ENCODE data around the gene CREB5.

The CREB5 gene

DNA sequence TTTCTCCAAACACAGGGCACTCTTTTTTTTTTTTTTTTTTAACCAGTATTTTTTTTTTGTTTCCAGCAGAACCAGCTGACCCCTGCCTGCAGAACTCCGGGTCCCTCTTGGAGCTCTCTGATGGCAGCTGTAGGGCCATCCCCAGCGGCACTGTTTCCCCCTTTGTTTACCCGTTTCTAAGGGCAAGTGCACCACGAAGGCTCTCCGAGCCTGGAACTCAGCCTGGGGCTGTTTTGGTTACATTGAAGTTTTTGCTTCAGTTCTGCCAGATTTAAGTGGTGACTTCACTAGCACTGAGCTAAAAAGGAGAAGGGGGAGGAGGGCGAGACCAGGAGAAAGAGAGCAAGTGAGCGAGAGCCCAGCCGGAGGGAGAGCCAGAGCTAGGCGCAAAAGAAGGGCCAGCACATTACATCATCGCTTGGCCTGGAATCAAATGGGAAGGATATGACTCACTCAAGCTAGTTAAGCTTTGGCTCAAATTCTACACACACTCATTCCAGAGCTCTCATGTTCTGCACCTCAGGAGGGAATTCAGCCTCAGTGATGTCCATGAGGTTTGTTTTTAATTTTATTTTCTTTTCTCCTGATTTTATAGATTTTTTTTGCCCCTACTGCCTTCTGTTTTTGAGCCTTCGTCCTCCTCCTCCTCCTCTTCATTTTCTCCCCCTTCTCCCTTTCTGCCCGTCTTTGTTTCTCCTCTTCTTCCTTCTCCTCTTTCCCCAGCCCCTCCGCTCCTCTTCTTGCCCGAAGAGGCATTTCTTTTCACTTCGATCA is 273.5 kb downstream of the CREB5 start:
- no peak for DNase-seq (ENCODE audit: low spot score)

DNA sequence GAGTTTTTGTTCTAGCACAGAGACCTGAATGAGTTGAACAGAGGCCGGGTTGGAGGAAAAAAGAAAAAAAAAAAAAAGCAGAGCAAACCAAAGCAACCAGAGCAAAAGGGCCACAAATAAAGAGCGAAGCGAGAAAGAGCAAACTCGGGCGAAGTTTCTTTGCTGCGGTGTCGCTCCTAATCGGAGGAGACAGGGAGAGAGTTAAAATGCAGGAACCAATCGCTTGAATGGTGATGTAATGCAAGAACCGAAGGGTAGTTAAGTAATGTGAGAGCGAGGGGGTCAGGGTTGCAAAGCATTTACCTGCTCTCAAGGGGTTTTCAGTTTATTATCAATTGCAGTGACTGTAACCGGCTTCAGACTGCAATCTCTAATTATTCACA is 274.1 kb downstream of the CREB5 start:
- DNase-seq (ENCODE audit: low spot score): no peak

DNA sequence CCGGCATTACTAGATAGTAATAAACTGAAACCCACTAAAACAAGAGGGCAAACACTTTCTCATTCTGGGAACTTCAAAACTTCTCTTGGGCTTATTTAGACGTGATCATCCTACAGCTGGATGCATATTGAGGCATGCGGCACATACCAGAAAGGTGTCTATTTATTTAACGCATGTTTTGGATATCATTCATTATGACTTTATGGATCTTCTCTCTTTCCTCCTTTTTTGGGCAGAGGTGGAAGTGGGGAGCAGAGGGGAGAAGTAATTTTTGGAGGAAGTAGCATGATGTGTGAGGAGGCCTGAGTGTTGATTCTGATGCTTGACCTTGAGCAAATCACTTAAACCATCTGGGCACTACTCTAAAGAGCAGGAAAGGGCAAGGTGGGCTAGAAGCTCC is 275.2 kb downstream of the CREB5 start:
- DNase-seq (ENCODE audit: low spot score): no peak

DNA sequence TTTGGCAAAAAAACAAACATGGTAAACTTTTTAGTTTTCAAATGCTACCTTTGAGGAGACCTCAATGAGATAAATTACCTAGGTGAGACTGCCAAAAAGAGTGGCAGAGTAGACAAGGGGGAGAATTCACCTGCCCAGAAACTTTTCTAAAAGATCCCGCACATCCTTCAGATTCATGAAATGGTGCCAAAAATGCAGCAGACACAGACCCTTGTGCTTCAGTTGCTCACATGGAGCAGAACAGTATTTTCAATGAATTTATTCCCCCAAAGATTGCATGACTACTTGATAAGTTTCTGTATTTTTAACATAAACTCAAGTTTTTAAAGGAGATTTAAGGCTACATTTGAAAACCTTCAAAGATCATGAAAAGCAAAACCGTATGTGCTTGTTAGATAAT is 275.9 kb downstream of the CREB5 start:
- no peak for DNase-seq (ENCODE audit: low spot score)

DNA sequence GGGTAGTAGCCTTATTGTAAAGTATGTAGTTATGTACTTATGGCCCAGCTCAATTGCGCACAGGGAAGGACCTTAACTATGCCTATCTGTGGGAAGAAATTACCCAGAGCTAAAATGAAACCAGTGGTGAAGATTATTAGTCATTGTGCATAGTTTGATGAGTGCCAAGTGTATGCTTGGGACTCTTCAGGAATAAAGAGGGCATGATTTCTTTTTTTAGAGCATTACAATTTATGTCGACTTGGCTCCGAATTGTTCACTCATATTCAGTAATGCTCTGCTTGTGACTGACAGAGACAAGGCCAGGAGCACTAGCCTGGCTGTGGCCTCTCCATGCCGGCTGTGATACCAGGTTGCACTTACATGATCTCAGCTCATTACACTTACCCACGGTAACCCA is 276.3 kb downstream of the CREB5 start:
- DNase-seq (ENCODE audit: low spot score): no peak

DNA sequence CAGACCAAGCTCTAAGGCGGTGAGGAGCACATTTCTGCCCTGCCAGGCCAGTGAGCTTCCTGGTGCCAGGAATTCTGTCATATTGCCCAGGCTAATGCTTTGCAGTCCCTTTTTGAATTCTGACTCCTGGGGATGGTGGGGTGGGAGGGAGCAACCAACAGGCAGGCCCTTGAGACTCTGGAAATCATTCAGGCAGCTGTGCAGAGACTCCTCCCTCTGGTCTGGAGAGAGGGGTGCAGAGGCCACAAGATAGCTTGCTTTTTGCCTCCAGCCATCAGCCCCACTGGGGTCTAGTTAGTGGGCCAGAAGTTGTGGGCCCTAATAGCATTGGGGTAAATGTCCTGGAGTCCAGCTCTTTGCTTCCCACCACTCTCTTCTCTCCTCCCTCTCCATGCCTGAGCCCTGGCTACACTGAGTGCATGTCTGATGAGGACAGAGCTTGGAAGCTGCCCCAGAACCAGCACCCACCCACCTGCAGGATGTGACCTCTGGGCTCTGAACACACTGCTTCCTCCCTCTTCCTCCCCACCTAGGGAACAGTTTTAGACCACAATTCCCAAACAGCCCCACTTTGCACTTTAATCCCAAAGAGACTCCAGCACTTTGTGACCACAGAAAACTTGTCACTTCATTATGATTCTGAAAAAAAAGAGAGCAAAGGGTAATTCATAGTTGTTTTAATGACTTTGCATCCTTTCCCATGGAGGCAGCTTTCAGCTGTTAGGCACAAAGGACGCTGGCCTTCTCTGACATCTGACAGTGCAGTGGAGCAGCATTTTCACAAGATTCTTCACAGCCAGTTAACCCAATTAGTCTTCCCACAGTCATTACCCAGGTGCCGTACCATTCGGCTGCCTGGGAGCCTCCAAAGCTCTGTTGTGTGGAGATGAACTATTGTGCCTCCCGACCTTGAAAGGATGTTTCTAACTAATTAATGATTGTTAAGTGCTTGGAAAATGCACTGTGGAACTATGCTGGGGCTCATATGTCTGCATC is 283.3 kb downstream of the CREB5 start:
- DNase-seq (ENCODE audit: low spot score): no peak

DNA sequence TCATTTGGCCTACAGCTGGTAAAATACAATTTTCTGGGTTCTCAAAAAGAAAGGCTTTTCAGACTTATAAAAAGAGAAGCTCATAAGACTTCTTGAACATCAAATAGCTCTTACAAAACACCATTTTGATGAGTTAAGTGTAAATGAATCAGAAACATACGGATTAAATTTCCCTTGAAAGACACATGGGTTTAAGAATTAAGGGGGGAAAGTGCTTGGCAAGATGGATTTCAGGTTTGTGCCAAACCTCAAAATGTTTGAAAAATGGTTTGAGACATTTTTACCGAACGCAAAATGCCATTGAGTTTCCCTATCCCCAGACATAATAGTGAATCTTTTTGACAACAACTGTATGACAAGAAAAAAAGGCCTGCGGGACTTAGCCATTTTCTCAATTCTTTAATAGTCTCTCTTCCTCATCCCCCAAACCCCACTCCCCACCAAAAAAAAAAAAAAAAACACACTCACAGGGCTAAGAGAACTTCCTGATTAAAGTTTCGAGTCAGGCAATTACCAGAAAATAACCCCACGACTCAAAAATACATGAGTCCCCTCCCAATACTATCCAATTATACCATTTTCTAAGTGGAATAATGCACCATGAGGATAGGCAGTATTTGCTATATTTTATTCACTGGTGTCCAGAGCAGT is 285.7 kb downstream of the CREB5 start:
- no peak for DNase-seq (ENCODE audit: low spot score)

DNA sequence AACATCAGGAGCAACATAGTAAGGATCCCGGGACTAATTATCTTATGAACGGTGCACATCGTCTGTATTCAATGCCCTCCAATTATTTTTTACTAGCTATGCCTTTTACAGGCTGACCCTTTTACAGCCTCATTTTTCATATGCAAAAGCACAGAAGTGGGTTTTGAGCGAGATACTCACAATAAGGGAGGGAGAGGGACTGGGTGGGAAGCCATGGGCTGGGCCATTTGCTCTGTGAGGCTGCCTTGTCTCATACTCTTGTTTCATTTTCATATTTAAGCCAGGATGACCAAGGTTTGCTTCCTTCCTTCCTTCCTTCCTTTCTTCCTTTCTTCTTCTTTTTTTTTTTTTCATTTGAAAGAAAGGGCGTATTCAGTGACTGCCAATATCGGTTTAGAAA is 286.5 kb downstream of the CREB5 start:
- DNase-seq (ENCODE audit: low spot score): no peak

DNA sequence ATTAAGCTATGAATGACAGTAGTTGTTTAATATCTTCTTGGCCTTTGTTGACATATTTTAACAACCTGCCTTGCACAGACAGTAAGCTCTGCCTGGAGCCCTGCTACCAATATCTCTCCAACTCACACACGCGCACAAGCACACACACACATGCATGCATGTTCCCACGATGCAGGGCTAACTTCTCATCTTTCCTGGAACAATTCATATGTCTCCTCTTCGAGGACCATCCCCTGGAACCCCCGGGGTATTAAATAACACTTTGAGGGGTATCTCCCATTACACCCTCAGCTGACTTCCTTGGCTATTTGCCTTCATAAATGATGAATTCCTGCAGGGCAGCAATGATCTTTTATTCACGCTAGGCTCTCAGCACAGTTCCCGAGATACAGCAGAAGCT is 287.8 kb downstream of the CREB5 start:
- no peak for DNase-seq (ENCODE audit: low spot score)

DNA sequence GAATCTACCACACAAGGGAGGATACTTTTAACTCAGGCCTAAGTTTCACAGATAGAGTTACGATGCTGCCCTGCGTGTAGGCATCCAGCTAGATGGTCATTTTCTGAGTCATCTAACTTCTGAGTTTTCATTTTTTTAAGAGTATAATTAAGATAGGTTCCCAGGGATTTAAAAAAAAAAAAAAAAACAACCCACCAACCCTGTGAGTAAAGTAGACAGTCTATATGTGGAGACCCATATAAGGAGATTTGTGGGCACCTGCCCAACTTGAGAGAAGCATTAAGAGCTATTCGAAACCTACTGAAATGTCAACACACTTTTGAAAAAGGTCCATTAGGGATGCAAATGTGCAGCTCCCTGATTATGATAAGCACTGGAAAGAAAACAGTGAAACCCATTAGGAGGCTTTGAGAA is 288.5 kb downstream of the CREB5 start:
- no peak for DNase-seq (ENCODE audit: low spot score)

DNA sequence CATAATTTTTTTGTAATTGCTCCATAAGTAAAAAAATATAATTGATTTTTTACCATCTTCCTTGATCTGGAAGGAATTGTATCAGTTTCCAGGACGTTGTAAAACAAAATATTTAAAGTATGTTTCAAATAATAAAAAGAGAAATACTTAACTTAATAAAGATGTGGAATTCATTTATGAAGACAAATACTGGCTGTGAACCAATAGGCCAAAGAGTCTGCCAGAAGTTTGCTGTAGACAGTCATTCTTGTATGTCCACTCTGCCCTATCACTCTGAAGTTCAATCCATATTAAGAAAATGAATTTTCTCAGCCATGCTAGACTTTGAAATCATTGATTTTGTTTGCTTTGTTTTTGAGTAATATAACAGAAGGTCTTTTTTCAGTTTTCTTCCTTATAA is 289.4 kb downstream of the CREB5 start:
- DNase-seq (ENCODE audit: low spot score): no peak

DNA sequence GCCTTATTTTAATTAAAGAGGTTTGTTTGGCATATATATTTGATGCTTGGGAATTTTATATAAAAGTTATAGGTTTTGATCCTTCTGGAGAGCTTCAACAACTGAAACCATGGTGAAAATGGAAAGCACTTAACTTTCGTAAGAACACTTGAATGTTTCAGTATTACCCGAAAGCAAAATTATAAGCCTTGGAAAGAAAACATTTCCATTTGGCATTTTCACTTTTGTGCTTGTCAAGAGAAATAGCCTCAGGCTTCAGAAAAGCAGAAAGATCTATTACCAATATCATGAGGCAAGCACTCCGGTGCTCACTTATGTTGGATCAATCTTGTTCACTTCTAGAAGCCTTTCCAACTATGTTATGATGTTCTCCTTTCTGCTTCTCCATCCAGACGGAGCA is 289.9 kb downstream of the CREB5 start:
- DNase-seq (ENCODE audit: low spot score): no peak

DNA sequence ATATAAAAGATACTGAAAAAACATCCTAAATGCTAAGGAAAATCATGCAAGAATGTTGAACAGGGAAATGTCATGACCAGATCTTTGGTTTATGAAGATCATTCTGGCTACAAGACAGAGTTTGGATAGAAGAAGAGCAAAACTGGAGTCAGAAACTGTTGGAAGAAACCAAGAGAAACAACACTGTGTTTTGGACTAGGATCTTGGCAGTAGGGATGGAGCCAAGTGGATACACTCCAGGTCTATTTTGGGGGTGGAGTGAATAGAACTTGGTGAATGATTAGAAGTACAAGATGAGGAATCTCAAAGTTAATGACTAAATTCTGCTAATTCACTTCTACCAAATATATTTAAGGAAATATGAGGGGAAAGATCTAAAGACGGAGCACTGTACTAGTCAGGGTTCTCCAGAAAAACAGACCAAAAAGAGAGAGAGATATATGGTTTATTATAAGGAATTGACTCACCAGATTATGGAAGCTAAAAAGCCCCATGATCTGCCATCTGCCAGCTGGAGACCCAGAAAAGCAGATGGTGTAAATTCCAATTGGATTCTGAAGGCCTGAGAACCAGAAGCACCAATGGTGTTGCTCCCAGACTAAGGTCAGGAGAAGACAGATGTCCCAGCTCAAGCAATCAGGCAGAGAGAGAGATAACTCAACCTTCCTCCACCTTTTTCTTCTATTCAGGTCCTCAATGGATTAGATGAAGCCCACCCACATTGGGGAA is 290.9 kb downstream of the CREB5 start:
- DNase-seq (ENCODE audit: low spot score): no peak

DNA sequence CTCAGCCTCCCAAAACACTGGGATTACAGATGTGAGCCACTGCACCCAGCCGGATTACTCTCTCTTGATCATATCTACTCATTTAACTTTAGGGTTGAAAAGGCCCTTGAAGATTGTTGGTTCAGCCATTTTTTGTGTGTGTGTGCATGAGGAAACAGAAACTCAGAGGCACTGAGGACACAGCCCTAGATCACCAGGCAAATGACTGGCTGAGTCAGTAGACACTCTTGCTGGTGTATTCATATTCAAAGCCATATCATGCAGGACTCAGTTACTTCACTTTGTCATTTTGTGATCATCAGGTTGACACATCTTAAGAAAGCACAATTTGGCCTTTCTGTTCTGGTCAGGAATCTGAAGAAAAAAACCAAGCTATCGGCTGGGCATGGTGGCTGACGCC is 292.4 kb downstream of the CREB5 start:
- no peak for DNase-seq (ENCODE audit: low spot score)

DNA sequence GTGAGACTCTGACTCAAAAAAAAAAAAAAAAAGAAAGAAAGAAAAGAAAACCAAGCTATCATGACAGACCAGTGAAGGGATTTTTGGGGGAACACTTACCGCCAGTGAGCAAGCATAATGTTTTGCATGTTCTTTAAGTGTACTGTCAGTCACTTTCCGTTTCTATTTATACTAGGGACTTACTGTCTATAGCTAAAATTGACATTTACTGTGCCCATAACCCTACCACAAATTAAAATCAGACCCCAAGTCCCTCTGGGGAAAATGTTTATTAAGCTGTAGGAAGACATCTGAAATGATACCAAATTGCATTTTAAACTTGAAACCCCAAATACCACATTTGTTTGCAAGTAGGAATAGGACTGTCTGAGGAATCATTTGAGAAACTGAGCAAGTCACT is 293.0 kb downstream of the CREB5 start:
- DNase-seq (ENCODE audit: low spot score): no peak

DNA sequence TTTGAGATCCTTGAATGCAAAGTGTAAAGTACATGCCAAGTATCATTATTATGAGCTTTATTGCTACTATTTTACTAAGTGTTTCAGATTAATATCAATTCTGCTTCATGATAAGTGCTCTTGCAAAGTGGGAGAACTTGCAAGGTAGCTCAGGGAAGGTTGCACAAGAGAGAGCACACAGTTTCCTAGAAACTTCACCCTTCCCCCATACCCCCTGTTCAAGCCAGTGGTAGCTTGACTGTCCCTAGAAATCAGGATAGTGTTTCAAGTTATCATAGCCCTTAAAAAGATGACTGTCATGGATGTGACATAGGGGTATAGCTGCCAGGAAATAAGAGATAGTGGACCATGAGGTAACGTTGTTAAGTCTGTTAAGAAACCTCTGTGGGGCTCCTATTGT is 294.3 kb downstream of the CREB5 start:
- no peak for DNase-seq (ENCODE audit: low spot score)

DNA sequence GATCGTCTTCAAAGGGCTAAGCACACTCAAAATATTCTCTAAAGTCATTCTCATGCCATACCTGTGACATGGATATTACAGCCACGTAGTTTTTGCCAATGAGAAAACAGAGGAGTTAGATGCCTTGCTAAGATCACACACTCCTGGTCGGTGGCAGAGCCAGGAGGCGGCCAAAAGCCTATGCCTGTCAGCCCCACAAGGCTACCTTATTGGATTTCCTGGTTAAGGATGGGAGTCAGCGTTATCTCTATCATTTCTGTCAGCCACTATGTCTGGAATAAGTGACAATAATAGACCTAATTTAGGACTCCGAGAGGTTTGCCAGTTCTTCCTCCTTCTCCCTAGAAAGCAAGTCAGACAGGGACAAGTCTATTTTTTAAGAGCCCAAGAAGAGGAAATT is 295.0 kb downstream of the CREB5 start:
- no peak for DNase-seq (ENCODE audit: low spot score)

DNA sequence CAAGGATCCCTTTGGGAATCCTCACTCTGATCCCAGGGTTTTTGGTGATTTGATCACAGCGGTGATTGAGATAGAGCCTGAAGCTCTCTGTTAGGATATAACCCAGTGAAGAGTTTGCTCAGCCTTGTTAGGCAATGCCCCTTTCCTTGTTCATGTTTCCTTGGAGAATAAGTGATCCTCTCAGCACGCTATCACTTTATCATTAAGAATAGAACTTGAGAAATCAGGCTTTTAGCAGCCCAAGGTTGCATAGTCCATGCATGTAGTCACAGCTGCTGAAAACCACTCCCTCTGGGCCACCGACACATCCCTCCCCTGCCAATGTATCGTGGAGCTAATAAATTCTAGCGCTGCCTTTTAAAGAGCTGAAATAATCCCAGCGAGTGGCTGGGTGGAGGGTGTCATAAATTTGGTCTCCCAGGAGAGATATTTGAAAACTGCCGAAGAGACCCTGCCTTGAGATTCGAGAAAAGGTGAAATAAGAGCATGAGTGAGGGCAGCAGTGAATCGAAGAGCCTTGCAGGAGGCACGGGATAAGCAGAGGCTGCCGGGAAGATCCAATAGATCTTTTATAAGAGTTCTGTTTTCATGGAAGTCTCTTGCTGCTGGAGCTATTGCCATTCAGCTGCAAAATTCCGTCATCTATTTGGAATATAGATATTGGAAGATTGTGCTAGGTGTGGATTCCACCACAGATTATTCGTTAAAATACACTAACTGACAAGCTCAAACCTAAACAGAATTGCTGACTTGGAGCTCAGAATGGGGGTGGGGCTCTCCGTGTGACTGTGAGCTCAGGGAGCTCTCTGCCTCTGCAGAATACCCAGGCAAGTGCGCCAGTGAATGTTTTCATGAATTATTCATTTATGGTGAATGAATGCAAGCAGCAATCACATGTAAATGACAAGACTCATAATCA is 296.0 kb downstream of the CREB5 start:
- DNase-seq (ENCODE audit: low spot score): no peak

DNA sequence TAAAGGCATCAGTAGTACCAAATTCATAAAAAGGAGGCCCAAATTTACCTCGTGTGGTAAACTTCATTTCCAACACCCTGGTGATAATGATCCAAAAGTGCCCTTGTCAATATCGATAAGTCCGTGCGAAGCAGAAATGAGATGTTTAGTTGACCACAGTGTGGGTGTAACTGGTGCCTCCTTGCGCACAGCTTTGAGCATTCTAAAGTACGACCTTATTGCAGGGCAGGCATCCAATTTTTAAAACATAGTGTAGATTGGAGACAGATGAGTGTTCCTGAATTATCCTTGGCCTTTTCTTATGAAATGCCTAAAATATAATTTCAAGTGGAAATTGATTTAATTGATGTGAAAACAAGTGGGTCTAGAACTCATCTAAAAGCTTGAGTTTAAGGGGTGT is 297.4 kb downstream of the CREB5 start:
- DNase-seq (ENCODE audit: low spot score): no peak

DNA sequence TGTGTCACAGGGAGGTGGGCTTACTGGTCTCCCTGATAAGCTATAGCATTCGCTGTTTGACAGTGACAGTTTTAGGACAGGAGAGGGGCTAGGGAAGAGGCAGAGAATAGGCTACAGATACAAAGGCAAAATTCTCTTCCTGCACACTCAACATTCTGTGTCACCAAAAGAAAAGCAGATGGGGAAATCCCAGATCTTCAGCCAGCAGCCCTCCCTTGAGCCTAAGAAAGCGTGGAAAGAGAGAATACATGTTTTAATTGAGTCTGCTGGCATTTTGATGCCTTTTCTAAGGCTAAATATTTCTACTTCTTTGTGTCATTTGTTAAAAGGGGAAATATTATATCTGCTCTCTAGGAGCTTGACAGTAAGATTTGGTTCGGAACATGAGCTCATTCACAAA is 298.8 kb downstream of the CREB5 start:
- DNase-seq (ENCODE audit: low spot score): no peak

Measured in hematopoietic multipotent progenitor cell treated with erythropoietin and hydrocortisone succinate and interleukin-3 and kit ligand, for 17 days (in vitro differentiated cells).